ENCODE results near the gene SLC22A14. TPM values are rescaled to one million over a fixed set of nuclear protein-coding genes. Genes with fewer than 3 reads are reported as not detected.

SLC22A14 gene
- total RNA-seq, 1 experiment from 2014 or later: 0.22 TPM

GRCh38 chr3:38346587-38347410, 64.7 kb downstream of the SLC22A14 start, which contains the start of gene XYLB:
XYLB (plus strand) TSS chr3:38346785; CDS start chr3:38346869, 84 bp downstream.
- peak within 1 kb of the TSS; percentile 50 for H2AFZ ChIP-seq (ENCODE audit: low read depth, low read length, poor library complexity, severe bottlenecking)
- peaks cover 0 to 34% of the 10 kb centered on the region in 2 experiments; a peak in 2 of 4 replicates for H3K4me1 ChIP-seq (ENCODE audit: control insufficient read depth in 1 of 2, insufficient read depth in 2 of 2, low read length in 2 of 2)
- intact Hi-C loops (cut with micrococcal nuclease): loop anchor here (2.0 to 10.0 kb wide), 4 partner anchors 134 to 372 kb away; no protein-coding TSS in a partner anchor
- ATAC-seq (peak; percentile 94), DNase-seq (ENCODE audit: low read depth, low spot score) (peak; percentile 63)
- H3K9me3 ChIP-seq (ENCODE audit: control insufficient read depth in 1 of 2, insufficient read depth in 1 of 2, low read depth in 1 of 2, low read length in 2 of 2): no peaks in the 10 kb centered on the region
- H3K9me2 ChIP-seq (ENCODE audit: insufficient read depth): no peaks in the 10 kb centered on the region
- ChIA-PET POLR2A (interaction anchor here (1.0 to 1.6 kb wide), 4 partner anchors 9 to 210 kb away, joined by 3 to 4 read pairs (median 3); partner anchors contain the start of genes ACAA1 and ACVR2B), CTCF (interaction anchor here (0.7 to 1.5 kb wide), 12 partner anchors 8 to 372 kb away, joined by 3 to 10 read pairs (median 3); partner anchors contain the start of genes ACAA1, ACVR2B and EXOG), RAD21 (ENCODE audit: low non-redundant PET in 1 of 2, low total read pairs in 2 of 2, uncharacterized antibody in 2 of 2, unreplicated experiment in 2 of 2) (interaction anchor here in 1 of 2 experiments (0.6 kb wide), 2 partner anchors 132 to 345 kb away, joined by 3 read pairs; no protein-coding TSS in a partner anchor)
- H3K79me2 ChIP-seq (ENCODE audit: insufficient read depth, low read length): peaks cover 48% of the 10 kb centered on the region
- BruUV-seq (replicated peaks): no TSS peak
- peak within 1 kb of the TSS; percentile 64 for H3K27ac ChIP-seq (ENCODE audit: low read depth, low read length)
- peaks cover 0 to 8% of the 10 kb centered on the region in 2 experiments; a peak in 2 of 4 replicates for H3K36me3 ChIP-seq (ENCODE audit: control insufficient read depth in 1 of 2, insufficient read depth in 2 of 2, low read length in 2 of 2)
- H3K9ac ChIP-seq (ENCODE audit: low read length): peak within 1 kb of the TSS; percentile 91
- peak within 1 kb of the TSS; percentile 95 for H3K4me2 ChIP-seq (ENCODE audit: low read length)
- H3K4me3 ChIP-seq (replicated peaks in 1 of 2; ENCODE audit: low read depth in 1 of 2, low read length in 2 of 2): peak within 1 kb of the TSS; percentile 77 to 87
- no peaks in the 10 kb centered on the region for H3K27me3 ChIP-seq (ENCODE audit: insufficient read depth, low read length)
- H4K20me1 ChIP-seq (ENCODE audit: insufficient read depth): no peaks in the 10 kb centered on the region
- TF ChIP-seq EGR1 (IDR thresholded peaks at IDR 0.05; ENCODE audit: low read depth): no peak
- TF ChIP-seq SIN3A (IDR thresholded peaks at IDR 0.05; ENCODE audit: low read depth): peak; percentile 59; the same call in 1 of the 2 replicates
- TF ChIP-seq POLR2AphosphoS5 (IDR thresholded peaks at IDR 0.05; ENCODE audit: low read depth, low read length): peak; percentile 85
- peak; percentile 98 for TF ChIP-seq MAX (IDR thresholded peaks at IDR 0.05)
- TF ChIP-seq EZH2phosphoT487 (IDR thresholded peaks at IDR 0.05; ENCODE audit: borderline replicate concordance): no peak
- TF ChIP-seq ATF3 (IDR thresholded peaks at IDR 0.05): no peak
- peak; percentile 29 for TF ChIP-seq POLR2A (IDR thresholded peaks at IDR 0.05; ENCODE audit: borderline replicate concordance, extremely low read depth, insufficient read depth, insufficient read length)
- no peak for TF ChIP-seq REST (IDR thresholded peaks at IDR 0.05; ENCODE audit: low read depth)
- no peak for TF ChIP-seq CEBPB (IDR thresholded peaks at IDR 0.05; ENCODE audit: low read depth)
- TF ChIP-seq YY1 (IDR thresholded peaks at IDR 0.05; ENCODE audit: extremely low read depth, insufficient replicate concordance, low read depth, low read length): peak; percentile 38
- TF ChIP-seq SP1 (IDR thresholded peaks at IDR 0.05; ENCODE audit: low read depth): no peak
- peak; percentile 74 for TF ChIP-seq RAD21 (IDR thresholded peaks at IDR 0.05; ENCODE audit: low read depth)
- no peak for TF ChIP-seq FOSL1 (IDR thresholded peaks at IDR 0.05; ENCODE audit: low read depth)
- TF ChIP-seq ZBTB33 (IDR thresholded peaks at IDR 0.05; ENCODE audit: extremely low read depth, insufficient replicate concordance, low read length): no peak
- TF ChIP-seq TCF7L2 (IDR thresholded peaks at IDR 0.05; ENCODE audit: borderline replicate concordance, extremely low read depth, insufficient read depth, insufficient read length): peak; percentile 22
- peak; percentile 68 to 81 (median 76) for TF ChIP-seq CTCF (IDR thresholded peaks at IDR 0.05 in 2 of 3, conservative IDR thresholded peaks at IDR 0.05 in 1 of 3; ENCODE audit: borderline replicate concordance in 1 of 3, insufficient read depth in 1 of 3, low read depth in 2 of 3, low read length in 2 of 3)
- no peak for TF ChIP-seq SRF (IDR thresholded peaks at IDR 0.05; ENCODE audit: low read depth)
